ACC112 (cell line): Measurements from ENCODE around the gene SIRT2.
A peak's percentile ranks its signal among the peaks of the same experiment; 100 is the strongest.
"Not testable (repeated sequence)": the region's sequence is repeated elsewhere in the genome, so short reads cannot be mapped to it uniquely, and the experiment has no call there.

Experiments used
- H2AFZ ChIP-seq: fragments of 200-600 bp; sonication (generic); one replicate; pipeline ENCODE4 v1.6.0; 2017; ENCODE audit warnings: antibody characterized with exemption, low read length; ENCODE audit not compliant: unreplicated experiment
- H3K27ac ChIP-seq: fragments of 200-600 bp; sonication (generic); 2 replicates; pipeline ENCODE4 v1.5.1; 2014; ENCODE audit warnings: low read depth, mild to moderate bottlenecking, antibody characterized with exemption, low read length, moderate library complexity
- H3K27me3 ChIP-seq: fragments of 200-600 bp; sonication (generic); 2 replicates; pipeline ENCODE4 v1.6.1; 2014; ENCODE audit warnings: mild to moderate bottlenecking, antibody characterized with exemption, low read length, moderate library complexity, mixed read lengths; ENCODE audit not compliant: insufficient read depth
- H3K36me3 ChIP-seq: fragments of 200-600 bp; sonication (generic); 2 replicates; pipeline ENCODE4 v1.6.1; 2016; ENCODE audit warnings: mild to moderate bottlenecking, antibody characterized with exemption, low read length, moderate library complexity, mixed read lengths; ENCODE audit not compliant: insufficient read depth
- H3K4me1 ChIP-seq: fragments of 200-600 bp; sonication (generic); one replicate; pipeline ENCODE4 v1.6.1; 2016; ENCODE audit warnings: low read length, mixed read lengths; ENCODE audit not compliant: insufficient read depth, unreplicated experiment, control insufficient read depth
- H3K4me3 ChIP-seq: fragments of 200-600 bp; sonication (generic); 2 replicates; pipeline ENCODE4 v1.5.1; 2014; ENCODE audit warnings: mild to moderate bottlenecking, low read depth, low read length
- H3K79me2 ChIP-seq: fragments of 200-600 bp; sonication (generic); one replicate; pipeline ENCODE4 v1.6.0; 2016; ENCODE audit warnings: low read length; ENCODE audit not compliant: control insufficient read depth, unreplicated experiment, insufficient read depth

The SIRT2 gene

DNA sequence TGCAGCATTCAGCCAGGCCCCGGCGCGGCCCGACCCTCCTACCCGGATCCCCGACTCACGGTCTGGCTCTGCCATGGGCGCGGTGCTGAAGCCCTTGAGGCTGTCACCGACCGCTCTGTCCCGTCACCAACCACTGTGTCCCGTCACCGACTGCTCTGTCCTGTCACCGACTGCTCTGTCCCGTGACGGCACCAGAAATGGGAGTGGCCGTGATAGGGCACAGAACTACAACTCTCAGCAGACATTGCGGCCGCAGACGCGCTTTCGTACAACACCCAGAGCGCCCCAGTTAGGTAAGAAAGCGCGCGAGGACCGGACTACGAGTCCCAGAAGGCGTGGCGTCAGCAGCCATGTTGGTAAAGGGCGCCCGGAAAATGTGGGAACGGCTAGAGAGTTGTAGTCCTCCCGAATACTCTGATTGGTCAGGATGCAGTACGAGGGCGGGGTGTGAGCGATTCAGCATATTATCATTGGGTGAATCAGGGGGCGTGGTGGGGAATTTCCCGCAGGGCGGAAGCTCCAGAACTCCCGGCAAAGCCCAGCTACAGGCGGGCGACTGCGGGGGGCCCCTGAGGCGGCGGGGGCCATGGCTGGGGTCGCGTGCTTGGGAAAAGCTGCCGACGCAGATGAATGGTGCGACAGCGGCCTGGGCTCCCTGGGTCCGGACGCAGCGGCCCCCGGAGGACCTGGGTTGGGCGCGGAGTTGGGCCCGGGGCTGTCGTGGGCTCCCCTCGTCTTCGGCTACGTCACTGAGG is at the start of gene SIRT2, which contains the start of gene NFKBIB:
Gene SIRT2, minus strand, starts transcription at position 172 of the 755 bp plus-strand sequence. Its CDS starts 97 bp downstream, at position 75.
Gene NFKBIB, plus strand, starts transcription at position 523 of the 755 bp plus-strand sequence. Its CDS starts 64 bp downstream, at position 587.
- peak within 1 kb of the TSS; percentile 90 for H3K4me3 ChIP-seq
- peaks cover 3% of the 10 kb centered on the region for H3K79me2 ChIP-seq
- peak within 1 kb of the TSS; percentile 81 for H2AFZ ChIP-seq
- H3K4me1 ChIP-seq: no peaks in the 10 kb centered on the region
- no peaks in the 10 kb centered on the region; the same call in 1 of the 2 replicates for H3K36me3 ChIP-seq
- no peaks in the 10 kb centered on the region for H3K27me3 ChIP-seq
- peak within 1 kb of the TSS; percentile 79 for H3K27ac ChIP-seq

DNA sequence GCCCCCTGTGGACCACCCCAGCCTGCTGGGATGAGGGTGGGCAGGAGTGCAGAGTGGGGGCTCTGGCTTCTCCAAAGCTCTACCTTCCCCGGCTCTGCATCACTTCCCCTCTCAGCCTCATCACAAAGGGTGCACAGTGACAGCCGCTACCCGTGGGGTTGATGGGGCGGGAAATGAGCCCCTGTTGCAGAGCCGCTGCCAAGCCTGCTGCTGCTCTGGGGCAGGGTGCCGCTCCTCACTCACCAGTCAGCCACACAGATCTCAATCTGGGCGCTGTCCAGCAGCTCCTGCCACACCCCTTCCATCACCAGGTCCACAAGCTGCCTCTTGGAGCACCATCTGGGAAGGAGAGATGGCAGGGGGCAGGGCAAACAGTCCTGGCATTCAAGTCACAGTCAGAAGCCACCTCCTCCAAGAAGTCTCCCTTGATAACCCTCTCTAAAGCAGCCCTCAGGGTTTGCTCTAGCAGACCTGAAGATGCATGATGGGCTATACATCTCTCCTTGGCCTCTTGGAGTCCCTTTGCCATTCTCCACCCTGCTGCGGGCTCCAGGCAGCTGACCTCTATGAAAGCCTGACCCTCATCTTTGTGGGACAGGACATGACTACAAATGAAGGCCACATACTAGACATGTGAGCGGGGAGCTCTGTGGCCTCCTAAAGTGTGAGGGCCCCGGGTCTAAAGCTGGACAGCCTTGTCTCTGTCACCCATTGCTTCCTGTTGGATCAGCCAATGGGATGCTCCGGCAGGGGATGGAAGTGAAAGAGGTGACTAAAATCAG is 47.0 kb upstream of the SIRT2 start:
- Histone ChIP-seq H3K27ac (no peak overlapping the region), H3K4me1 (no peaks in the 10 kb centered on the region), H3K36me3 (0 out of 2 replicates have a peak, but pooled peaks cover 4% of the 10 kb centered on the region), H3K79me2 (no peaks in the 10 kb centered on the region), H3K4me3 (no peak overlapping the region), H3K27me3 (no peaks in the 10 kb centered on the region), H2AFZ (no peak overlapping the region)

GRCh38 chr19:38945562-38946228 is 46.3 kb upstream of the SIRT2 start:
- Histone ChIP-seq H3K4me3 (no peak overlapping the region), H3K36me3 (0 out of 2 replicates have a peak, but pooled peaks cover 4% of the 10 kb centered on the region), H3K27ac (no peak overlapping the region), H3K79me2 (no peaks in the 10 kb centered on the region), H2AFZ (no peak overlapping the region), H3K27me3 (no peaks in the 10 kb centered on the region), H3K4me1 (no peaks in the 10 kb centered on the region)

GRCh38 chr19:38944981-38945506 is 45.6 kb upstream of the SIRT2 start:
- Histone ChIP-seq H3K36me3 (0 out of 2 replicates have a peak, but pooled peaks cover 4% of the 10 kb centered on the region), H3K27me3 (no peaks in the 10 kb centered on the region), H3K79me2 (no peaks in the 10 kb centered on the region), H3K27ac (no peak overlapping the region), H2AFZ (no peak overlapping the region), H3K4me1 (no peaks in the 10 kb centered on the region), H3K4me3 (no peak overlapping the region)

DNA sequence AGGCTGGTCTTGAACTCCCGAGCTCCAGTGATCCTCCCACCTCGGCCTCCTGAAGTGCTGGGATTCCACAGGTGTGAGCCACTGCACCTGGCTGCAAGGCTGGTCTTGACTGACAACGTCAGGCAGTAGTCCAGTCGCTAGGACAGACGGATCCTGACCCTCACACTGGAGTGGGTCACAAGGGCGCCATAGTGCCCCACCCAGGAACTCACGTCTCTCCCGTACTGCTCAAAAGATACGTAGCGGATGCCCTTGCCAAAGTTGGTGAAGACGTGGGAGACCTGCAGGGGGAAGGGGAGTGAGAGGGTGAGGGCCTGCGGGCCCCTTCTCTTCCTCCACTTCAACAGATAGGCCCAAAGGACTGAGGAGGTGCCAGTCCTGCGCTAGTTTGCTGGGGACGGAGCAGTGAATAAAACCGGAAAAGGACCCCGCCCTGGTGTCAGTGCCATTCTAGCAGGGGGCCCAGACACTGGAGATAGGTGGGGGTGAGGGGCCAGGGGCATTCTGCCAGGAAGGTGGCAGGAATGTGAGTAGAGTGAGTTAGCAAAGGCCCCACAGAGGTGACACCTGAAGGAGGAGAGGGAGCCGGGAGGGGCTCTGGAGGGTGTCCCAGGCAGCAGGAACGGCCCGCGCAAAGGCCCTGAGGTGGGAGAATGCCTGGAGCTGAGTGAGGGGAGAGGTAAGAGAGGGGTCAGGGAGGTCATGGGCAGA is 43.2 kb upstream of the SIRT2 start:
- Histone ChIP-seq H3K4me3 (no peak overlapping the region), H3K36me3 (0 out of 2 replicates have a peak, but pooled peaks cover 4% of the 10 kb centered on the region), H3K79me2 (no peaks in the 10 kb centered on the region), H3K4me1 (no peaks in the 10 kb centered on the region), H3K27ac (no peak overlapping the region), H2AFZ (no peak overlapping the region), H3K27me3 (no peaks in the 10 kb centered on the region)

DNA sequence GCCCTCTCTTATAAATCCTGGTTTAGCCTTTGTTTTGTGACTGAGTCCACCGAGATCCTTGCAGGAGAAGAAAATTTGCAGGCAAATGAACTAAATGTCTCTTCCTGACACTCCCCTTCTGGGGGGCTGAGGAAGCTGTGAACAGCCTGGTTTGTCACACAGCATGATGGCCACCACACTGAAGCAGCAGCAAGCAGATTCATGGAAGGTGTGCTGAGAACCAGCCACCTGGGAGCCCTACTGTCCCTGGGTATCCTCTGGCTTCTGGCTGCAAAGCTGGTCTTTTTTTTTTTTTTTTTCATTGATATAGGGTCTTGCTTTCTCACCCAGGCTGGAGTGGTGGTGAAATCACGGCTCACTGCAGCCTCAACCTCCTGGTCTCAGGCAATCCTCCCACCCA is 42.6 kb upstream of the SIRT2 start:
- H3K27me3 ChIP-seq: no peaks in the 10 kb centered on the region
- no peak overlapping the region for H2AFZ ChIP-seq
- no peaks in the 10 kb centered on the region for H3K79me2 ChIP-seq
- H3K36me3 ChIP-seq: 0 out of 2 replicates have a peak, but pooled peaks cover 4% of the 10 kb centered on the region
- no peaks in the 10 kb centered on the region for H3K4me1 ChIP-seq
- no peak overlapping the region for H3K4me3 ChIP-seq
- no peak overlapping the region for H3K27ac ChIP-seq

DNA sequence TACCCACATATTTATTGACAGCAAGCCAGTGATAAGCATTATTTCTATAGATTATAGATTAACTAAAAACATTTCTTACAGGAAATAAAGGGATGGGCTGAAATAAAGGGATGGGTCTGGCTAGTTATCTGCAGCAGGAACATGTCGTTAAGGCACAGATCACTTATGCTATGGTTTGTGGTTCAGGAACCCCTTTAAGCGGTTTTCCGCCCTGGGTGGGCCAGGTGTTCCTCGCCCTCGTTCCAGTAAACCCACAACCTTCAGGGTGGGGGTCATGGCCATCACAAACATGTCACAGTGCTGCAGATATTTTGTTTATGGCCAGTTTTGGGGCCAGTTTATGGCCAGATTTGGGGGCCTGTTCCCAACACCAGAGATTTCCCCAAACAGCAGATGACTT is 42.0 kb upstream of the SIRT2 start:
- H3K27me3 ChIP-seq, H3K27ac ChIP-seq, H2AFZ ChIP-seq, H3K36me3 ChIP-seq, H3K4me1 ChIP-seq, H3K79me2 ChIP-seq, H3K4me3 ChIP-seq: not testable (repeated sequence)

GRCh38 chr19:38939957-38940356 is 40.5 kb upstream of the SIRT2 start:
- no peak overlapping the region for H3K27ac ChIP-seq
- H2AFZ ChIP-seq: no peak overlapping the region
- no peaks in the 10 kb centered on the region for H3K4me1 ChIP-seq
- H3K36me3 ChIP-seq: no peaks in the 10 kb centered on the region
- H3K79me2 ChIP-seq: no peaks in the 10 kb centered on the region
- H3K4me3 ChIP-seq: no peak overlapping the region
- H3K27me3 ChIP-seq: no peaks in the 10 kb centered on the region

GRCh38 chr19:38933544-38933943 is 34.1 kb upstream of the SIRT2 start:
- Histone ChIP-seq H3K4me3 (no peak overlapping the region), H3K79me2 (peaks cover 17% of the 10 kb centered on the region), H3K36me3 (no peaks in the 10 kb centered on the region), H3K27me3 (no peaks in the 10 kb centered on the region), H2AFZ (no peak overlapping the region), H3K27ac (no peak overlapping the region), H3K4me1 (peaks cover 7% of the 10 kb centered on the region)
